Measurements from ENCODE around the gene HPS3. TPM values are rescaled to one million over a fixed set of nuclear protein-coding genes. Genes with fewer than 3 reads are reported as not detected.

Gene HPS3, protein sequence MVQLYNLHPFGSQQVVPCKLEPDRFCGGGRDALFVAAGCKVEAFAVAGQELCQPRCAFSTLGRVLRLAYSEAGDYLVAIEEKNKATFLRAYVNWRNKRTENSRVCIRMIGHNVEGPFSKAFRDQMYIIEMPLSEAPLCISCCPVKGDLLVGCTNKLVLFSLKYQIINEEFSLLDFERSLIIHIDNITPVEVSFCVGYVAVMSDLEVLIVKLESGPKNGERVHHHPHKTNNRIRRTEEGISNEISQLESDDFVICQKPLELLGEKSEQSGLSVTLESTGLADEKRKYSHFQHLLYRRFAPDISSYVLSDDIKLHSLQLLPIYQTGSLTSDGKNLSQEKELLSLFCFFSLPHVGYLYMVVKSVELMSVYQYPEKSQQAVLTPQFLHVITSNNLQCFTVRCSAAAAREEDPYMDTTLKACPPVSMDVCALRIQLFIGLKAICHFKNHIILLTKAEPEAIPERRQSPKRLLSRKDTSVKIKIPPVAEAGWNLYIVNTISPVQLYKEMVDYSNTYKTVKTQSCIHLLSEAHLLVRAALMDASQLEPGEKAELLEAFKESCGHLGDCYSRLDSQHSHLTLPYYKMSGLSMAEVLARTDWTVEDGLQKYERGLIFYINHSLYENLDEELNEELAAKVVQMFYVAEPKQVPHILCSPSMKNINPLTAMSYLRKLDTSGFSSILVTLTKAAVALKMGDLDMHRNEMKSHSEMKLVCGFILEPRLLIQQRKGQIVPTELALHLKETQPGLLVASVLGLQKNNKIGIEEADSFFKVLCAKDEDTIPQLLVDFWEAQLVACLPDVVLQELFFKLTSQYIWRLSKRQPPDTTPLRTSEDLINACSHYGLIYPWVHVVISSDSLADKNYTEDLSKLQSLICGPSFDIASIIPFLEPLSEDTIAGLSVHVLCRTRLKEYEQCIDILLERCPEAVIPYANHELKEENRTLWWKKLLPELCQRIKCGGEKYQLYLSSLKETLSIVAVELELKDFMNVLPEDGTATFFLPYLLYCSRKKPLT
- 28.8 and 31.8 TPM in 2 replicates for total RNA-seq

GRCh38 chr3:149129326-149130205 is at the start of gene HPS3:
TSS of gene HPS3 (plus strand) at chr3:149129638. CDS start at chr3:149129724, 86 bp downstream.

DNA sequence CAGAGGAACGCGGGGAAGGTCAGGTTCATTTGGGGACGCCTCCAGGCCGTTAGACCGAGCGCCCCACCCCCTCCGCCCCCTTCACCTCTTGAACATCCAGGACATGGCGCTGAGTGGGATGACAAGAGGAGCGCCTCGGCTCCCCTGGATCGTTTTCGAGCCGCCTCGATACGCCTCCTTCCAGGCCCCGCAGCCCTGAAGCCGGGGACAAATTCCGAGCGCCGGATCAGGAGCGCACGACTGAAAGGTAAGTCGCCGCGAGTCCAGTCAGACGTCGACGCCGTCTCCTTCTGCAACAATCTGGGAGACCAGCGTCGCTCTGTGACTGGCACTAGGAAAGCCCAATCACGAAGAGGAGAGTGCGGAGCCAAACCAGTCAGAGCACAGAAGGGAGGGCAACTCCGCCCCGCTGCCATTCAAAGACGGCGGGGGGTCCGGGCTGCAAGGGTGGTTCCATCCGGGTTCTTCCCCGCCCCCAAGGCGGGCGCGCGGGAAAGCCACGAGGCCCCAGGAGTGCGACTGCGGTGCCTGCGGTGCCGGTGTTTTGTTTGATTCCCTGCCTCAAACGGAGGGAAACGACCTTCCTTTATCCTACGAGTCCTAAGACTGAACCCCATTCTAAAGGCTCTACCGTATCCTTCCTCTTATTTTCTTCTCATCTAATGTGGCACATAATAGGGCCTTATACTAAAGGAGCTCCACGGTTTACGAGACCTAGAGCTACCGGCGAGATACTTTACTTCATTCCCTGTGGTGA is 43.0 kb upstream of the HPS3 start, which contains the start of gene HLTF:
HLTF (minus strand) TSS at position 302 of the 757 bp plus-strand sequence; CDS start at position 105, 197 bp downstream.

GRCh38 chr3:149221783-149222517 is 92.5 kb downstream of the HPS3 start, which contains the start of gene CP:
TSS of gene CP (minus strand) at chr3:149221829. CDS start at chr3:149221792, 37 bp downstream.

Other genes with a start within 250 kb of the HPS3 start
- gene GYG1, start 138.1 kb upstream of the HPS3 start, total RNA-seq = 41.0 and 41.5 TPM in 2 replicates
- 19.8 and 24.7 TPM in 2 replicates for gene HLTF, start 43.1 kb upstream of the HPS3 start, total RNA-seq
- gene CP, start 92.2 kb downstream of the HPS3 start, total RNA-seq = under 0.01 and 0.17 TPM in 2 replicates
- under 0.01 TPM in 1 of 2 replicates, not detected in the other for gene TM4SF18, start 204.0 kb downstream of the HPS3 start, total RNA-seq
- 155 and 173 TPM in 2 replicates for gene TM4SF1, start 248.0 kb downstream of the HPS3 start, total RNA-seq